ENCODE measurements around the gene LLGL1.
A peak's percentile ranks its signal among the peaks of the same experiment; 100 is the strongest.
"Not testable (repeated sequence)": the region's sequence is repeated elsewhere in the genome, so short reads cannot be mapped to it uniquely, and the experiment has no call there.

Gene LLGL1

DNA sequence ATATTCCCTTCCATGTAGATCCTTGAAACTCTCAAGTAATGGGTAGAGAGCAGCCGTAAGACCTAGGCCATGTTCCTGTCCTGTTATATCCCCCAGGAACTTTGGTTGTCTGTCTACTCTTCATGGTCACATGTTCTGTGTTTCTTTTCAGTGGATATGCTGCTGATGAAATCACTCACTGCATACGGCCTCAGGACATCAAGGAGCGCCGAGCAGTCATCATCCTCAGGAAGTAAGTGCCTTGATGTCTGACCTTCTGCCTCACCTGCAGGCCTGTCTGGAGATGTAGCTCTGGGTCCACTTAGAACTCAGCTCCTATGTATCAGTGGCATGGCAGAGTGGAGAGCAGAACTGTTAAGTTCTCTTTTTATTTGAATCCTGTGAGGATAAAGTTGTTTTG lies 30.6 kb upstream of the LLGL1 start:
- DNase-seq, result no peak

DNA sequence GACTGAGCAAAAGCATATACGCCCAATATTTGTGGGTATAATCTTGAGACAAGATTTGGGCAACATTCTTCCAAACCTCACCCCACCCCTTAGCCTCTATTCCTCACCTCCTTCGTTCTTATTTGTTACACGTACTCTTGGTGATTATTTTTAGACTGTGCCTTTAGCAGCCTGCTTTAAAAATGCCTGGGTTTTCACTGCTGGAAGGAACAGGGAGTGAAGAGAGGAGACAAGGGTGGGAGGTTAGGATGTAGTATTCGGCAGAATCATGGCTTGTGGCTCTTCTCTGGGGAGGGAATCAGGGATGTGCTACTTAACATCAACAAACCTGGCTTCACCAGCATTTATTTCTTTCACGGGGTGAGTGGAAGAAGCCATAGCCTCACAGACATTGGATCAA lies 30.2 kb upstream of the LLGL1 start:
- no peak for DNase-seq

- DNase-seq, result no peak
Measured at GRCh38 chr17:18197535-18198194, 27.8 kb upstream of the LLGL1 start.

GRCh38 chr17:18198530-18198929 lies 26.9 kb upstream of the LLGL1 start:
- DNase-seq, result no peak

- no peak for DNase-seq
Measured at GRCh38 chr17:18201108-18201507, 24.3 kb upstream of the LLGL1 start.

DNA sequence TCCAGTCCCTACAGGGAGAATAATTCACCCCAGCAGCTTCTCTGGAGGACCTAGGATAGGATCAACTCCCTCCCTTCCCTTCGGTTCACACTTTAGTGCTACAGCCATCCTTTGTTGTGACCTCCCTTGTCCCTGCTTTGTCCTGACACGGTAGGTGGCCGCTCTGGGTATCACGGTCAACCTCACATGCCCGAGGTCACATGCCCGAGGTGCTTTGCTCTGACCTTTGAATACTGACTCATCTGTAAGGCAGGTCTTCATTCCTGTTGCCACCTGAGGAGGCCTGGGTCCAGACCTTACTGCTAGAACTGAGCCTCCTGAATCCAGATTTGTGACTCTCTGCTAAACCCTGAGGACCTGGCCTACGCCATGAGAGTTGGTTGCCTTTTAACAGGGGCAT lies 22.1 kb upstream of the LLGL1 start:
- no peak for DNase-seq

DNA sequence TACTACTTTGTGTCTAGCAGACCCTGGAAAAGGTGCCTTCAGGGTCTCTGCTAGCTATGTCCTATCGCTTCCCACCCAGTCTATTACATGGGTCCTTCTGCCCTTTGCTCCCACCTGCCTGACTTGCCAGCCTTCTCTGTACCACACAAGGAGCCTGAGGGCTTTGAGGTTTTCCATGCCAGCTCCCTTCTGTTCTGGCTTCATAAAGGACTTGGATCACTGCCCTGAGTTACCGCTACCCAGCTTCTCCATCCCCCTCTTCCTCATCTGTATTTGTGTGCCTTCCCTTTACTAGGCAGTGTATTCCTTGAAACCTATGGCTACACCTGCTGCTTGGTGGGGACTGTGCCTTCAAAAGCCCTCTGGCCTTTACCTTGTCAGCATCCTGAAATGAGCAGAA lies 19.6 kb upstream of the LLGL1 start:
- no peak for DNase-seq

DNA sequence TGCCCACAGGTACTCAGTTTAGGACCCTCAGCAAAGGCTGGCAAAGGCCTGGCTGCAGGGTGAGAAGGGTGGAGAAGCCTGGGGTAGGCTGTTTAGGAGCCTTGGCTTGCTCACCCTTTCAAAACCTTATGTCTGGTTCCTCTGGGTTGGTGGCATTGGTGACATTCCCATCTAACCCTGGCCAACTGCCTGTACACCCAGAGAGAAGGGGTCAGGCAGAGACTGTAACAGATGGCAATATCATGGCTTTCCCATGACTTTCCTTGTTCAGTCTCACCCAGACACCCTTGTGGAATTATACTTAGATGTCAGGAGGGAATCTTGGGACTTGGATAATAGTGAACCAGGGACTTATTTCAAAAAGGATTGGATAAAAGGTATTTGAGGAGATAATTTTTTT lies 18.5 kb upstream of the LLGL1 start:
- no peak for DNase-seq

- no peak for DNase-seq
Measured at GRCh38 chr17:18208092-18208491, 17.3 kb upstream of the LLGL1 start.

DNA sequence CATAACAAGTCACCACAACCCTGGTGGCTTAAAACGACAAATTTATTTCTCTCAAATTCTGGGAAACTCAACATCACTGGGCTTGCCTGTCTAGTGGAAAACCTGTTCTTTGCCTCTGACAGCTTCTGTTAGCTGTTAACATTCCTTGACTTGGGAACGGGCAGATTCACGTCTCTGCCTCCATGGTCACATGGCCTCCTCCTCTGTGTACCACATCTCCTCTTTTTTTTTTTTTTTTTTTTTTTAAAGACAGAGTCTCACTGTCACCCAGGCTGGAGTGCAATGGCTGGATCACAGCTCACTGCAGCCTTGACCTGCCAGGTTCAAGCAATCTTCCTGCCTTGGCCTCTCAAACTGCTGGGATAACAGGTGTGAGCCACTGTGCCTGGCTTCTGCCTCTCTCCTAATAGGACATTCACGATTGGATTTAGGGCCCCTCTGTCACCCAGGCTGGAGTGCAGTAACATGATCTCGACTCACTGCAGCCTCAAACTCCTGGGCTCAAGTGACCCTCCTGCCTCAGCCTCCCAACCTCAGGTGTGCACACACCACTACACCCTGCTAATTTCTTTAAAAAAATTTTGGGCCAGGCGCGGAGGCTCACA lies 11.7 kb upstream of the LLGL1 start:
- no peak for DNase-seq

DNA sequence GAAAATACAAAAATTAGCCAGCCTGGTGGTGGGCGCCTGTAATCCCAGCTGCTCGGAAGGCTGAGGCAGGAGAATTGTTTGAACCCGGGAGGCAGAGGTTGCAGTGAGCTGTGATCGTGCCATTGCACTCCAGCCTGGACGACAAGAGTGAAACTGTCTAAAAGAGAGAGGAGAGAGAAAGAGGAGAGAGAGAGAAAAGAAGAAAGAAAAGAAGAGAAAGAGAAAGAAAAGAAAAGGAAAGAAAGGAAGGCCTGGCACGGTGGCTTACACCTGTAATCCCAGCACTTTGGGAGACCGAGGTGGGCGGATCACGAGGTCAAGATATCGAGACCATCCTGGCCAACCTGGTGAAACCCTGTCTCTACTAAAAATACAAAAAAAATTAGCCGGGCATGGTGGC lies 8.5 kb upstream of the LLGL1 start:
- DNase-seq, result not testable (repeated sequence)

- peak; percentile 30 to 85 for DNase-seq
Measured at GRCh38 chr17:18217412-18218015, 7.9 kb upstream of the LLGL1 start.

DNA sequence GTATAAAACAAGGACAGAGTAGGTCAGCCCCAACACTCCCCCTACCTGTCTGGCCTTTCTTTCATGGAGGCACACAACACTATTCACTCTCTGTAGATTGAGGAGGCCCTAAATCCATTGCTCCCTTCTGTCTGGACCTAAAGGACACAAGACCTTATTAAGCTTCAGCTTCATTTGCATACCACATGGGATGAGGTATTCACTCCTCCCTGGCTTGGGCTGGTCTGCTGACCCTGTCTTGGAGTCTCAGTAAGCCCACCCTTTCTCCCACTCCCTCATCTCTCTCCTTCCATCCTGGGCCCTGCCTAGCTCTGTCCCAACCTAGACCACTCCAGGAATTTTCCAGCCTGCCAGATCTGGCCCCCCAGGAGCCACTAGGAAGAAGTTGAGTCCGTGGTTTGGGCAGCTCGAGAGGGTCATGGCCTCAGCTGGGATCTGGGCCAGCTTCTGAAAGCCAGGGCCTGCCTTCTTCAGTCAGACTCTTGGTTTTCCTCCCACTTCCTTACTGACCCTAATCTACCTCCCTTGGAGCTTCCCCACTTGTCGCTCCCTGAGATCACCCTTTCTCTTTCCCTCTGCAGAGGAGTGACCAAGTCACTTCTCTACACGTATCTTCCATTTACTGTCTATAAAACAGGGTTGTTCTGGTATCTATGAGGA lies 6.5 kb upstream of the LLGL1 start:
- DNase-seq, result peak in 1 of 2 donors; percentile 15

DNA sequence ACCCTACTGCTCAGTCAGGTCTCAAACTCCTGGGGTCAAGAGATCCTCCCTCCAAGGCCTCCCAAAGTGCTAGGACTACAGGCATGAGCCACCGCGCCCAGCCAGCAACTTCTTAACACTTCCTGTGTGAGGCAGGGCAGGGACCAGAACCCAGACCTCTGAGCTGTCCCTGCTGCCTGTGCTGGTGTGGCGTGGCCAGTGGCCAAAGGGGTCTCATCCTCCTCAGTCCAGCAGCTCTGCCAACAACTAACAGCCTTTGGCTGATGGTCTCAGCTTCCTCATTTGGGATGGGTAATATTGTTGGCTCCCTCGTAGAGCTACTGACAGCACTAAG lies 1.4 kb upstream of the LLGL1 start:
- DNase-seq, result no peak

DNA sequence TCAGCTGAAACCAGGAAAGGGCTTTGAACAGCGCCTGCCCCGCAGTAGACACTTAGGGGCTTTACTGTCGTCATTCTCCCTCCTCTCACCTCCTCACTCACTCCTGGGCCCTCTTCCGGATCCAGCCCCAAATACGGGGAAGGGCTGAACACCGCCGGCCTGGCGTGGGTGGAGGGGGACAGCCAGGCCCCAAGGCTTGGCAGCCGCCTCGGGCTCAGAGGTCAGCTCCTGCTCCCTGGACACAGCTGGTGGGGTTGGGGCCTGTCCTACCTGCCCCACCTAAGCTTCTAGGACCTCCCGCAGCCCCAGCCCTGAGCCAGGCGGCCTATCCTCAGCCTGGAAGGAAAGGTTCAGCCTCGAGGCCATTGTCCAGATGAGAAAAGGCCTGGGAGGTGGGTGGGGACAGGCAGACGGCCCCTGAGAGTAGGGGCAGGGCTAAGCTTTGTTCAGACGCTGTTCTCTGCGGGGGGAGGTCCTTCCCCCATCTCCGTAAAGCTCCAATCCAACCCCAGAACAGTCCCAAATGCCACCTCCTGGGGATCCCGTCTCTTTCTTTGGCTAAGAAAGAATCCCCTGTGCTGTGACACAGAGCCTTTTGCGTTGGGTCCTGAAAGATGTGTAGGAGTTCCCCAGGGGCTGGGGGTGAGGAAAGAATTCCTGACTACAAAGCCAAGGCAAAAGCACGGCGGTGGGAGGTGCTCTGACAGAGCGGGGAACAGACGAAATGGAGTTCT lies 881 bp upstream of the LLGL1 start:
- no peak for DNase-seq

GRCh38 chr17:18225642-18226283 lies 328 bp downstream of the LLGL1 start:
- DNase-seq, result no peak

- peak; percentile 31 to 43 for DNase-seq
Measured at GRCh38 chr17:18226284-18226945, 980 bp downstream of the LLGL1 start.

- no peak for DNase-seq
Measured at GRCh38 chr17:18227635-18228034, 2.2 kb downstream of the LLGL1 start.

- no peak for DNase-seq
Measured at GRCh38 chr17:18228176-18228682, 2.8 kb downstream of the LLGL1 start.

DNA sequence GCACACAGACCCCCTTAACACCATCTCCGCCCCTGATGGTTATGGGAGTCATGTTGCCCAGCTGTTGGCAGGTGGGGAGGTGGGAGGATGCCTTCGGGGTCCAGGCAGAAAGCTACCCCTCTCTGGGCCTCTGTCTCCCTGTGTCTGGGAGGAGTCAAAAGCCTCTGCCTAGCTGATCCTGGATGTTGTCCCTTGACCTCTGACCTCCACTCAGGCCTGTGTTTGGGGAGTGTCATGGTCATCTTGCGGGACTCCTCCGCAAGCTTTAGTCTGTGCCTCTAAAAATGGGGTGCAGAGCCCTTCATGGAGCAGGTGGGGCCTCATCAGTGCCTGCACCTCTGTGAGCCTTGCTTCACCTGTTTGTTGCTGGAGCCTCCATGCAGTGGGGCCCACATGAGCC lies 3.8 kb downstream of the LLGL1 start:
- no peak for DNase-seq

DNA sequence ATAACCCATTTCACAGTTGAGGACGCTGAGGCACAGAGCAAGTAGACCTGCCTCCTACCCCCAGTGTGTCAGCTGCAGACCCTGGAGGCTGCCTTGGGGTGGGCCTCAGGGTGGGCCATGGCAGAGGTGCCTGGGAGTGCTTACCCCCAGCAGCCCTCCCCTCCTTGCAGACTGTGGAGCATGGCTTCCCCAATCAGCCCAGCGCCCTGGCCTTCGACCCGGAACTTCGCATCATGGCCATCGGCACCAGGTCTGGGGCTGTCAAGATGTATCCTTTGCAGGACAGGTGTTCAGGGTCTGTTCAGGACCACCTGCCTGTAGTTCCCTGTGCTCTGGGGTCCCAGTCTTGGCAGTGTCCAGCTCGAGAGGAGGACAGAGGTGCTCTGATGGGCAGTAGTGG lies 4.3 kb downstream of the LLGL1 start:
- no peak for DNase-seq

Data from inflammatory macrophage treated with lipopolysaccharide for 1 hour (primary cell).